Activated CD4-positive, alpha-beta T cell treated with anti-CD3 and anti-CD28 coated beads, Interleukin-2, amount 10 ng/mL, durations not matched to agents 7 days and 5 days (primary cell): ENCODE data around the gene OR8H3. TPM values are rescaled to one million over a fixed set of nuclear protein-coding genes. Genes with fewer than 3 reads are reported as not detected.
"Not testable (repeated sequence)": the region's sequence is repeated elsewhere in the genome, so short reads cannot be mapped to it uniquely, and the experiment has no call there.

Experiments used
- CTCF ChIA-PET: fragments of 350-600 bp; sonication (Branson Sonifier 250); formaldehyde crosslinking; loops from one replicate; lab custom pipeline; 2021; ENCODE audit warnings: antibody characterized with exemption; lab: Charles Lee
- POLR2A ChIA-PET: fragments of 350-600 bp; sonication (Branson Sonifier 250); formaldehyde crosslinking; loops from one replicate; lab custom pipeline; 2021; ENCODE audit warnings: antibody characterized with exemption; lab: Charles Lee
- DNase-seq: peaks from one replicate; pipeline ENCODE4 v3.0.0-alpha.2; 2020
- H3K27ac Mint-ChIP-seq: one replicate; pipeline ENCODE4 v1.8.0; 2021; ENCODE audit warnings: mild to moderate bottlenecking, moderate library complexity, mixed read lengths
- H3K27me3 Mint-ChIP-seq: one replicate; pipeline ENCODE4 v1.8.0; 2021; ENCODE audit warnings: mixed read lengths
- H3K36me3 Mint-ChIP-seq: one replicate; pipeline ENCODE4 v1.8.0; 2021; ENCODE audit warnings: low read depth, mixed read lengths
- H3K4me1 Mint-ChIP-seq: one replicate; pipeline ENCODE4 v1.8.0; 2021; ENCODE audit warnings: mixed read lengths
- H3K4me3 Mint-ChIP-seq: one replicate; pipeline ENCODE4 v1.8.0; 2021; ENCODE audit warnings: mild to moderate bottlenecking, moderate library complexity, mixed read lengths
- H3K9me3 Mint-ChIP-seq: one replicate; pipeline ENCODE4 v1.8.0; 2021; ENCODE audit warnings: mixed read lengths
- total RNA-seq, 2 experiments: library from RNA; stranded (reverse); gene quantifications; one replicate each; pipeline ENCODE4 v1.2.3, GENCODE V29; 2021

Gene OR8H3
- total RNA-seq = not detected

GRCh38 chr11:56122073-56122472, at the start of gene OR8H3:
OR8H3 (plus strand) TSS chr11:56122373; CDS start chr11:56122373, 0 bp downstream.
- ChIA-PET CTCF (no interaction called here), POLR2A (no interaction called here)
- Mint-ChIP-seq H3K27ac (no peak within 1 kb of the TSS), H3K27me3 (no peaks in the 10 kb centered on the region), H3K4me1 (no peaks in the 10 kb centered on the region), H3K9me3 (peaks cover 13% of the 10 kb centered on the region), H3K4me3 (no peak within 1 kb of the TSS), H3K36me3 (no peaks in the 10 kb centered on the region)
- DNase-seq = no peak

- peaks cover 2% of the 10 kb centered on the region for H3K9me3 Mint-ChIP-seq
- DNase-seq = no peak
- ChIA-PET CTCF (interaction anchor here (0.7 kb wide), 1 partner anchor 1160 kb away, joined by 3 read pairs; no protein-coding TSS in a partner anchor), POLR2A (no interaction called here)
- H3K27ac Mint-ChIP-seq = no peak overlapping the region
- H3K4me3 Mint-ChIP-seq = no peak overlapping the region
- H3K4me1 Mint-ChIP-seq = no peaks in the 10 kb centered on the region
- H3K27me3 Mint-ChIP-seq = no peaks in the 10 kb centered on the region
- H3K36me3 Mint-ChIP-seq = no peaks in the 10 kb centered on the region
Observed at GRCh38 chr11:56089697-56090096, 32.5 kb upstream of the OR8H3 start.

GRCh38 chr11:56093008-56093407, 29.2 kb upstream of the OR8H3 start, which contains the start of gene OR8I2:
OR8I2 (plus strand) TSS chr11:56093308; CDS start chr11:56093308, 0 bp downstream.
- H3K4me1 Mint-ChIP-seq = no peaks in the 10 kb centered on the region
- DNase-seq = no peak
- CTCF ChIA-PET = interaction anchor here (0.6 kb wide), 1 partner anchor 101 kb away, joined by 4 read pairs; no protein-coding TSS in a partner anchor
- no peaks in the 10 kb centered on the region for H3K27me3 Mint-ChIP-seq
- no peak within 1 kb of the TSS for H3K27ac Mint-ChIP-seq
- no peak within 1 kb of the TSS for H3K4me3 Mint-ChIP-seq
- peaks cover 2% of the 10 kb centered on the region for H3K9me3 Mint-ChIP-seq
- H3K36me3 Mint-ChIP-seq = no peaks in the 10 kb centered on the region
- POLR2A ChIA-PET = no interaction called here

GRCh38 chr11:56103210-56103737, 18.9 kb upstream of the OR8H3 start, which contains the start of gene OR8H2:
OR8H2 (plus strand) TSS chr11:56103687; CDS start chr11:56105043, 1,356 bp downstream.
- Mint-ChIP-seq H3K27ac (no peak within 1 kb of the TSS), H3K27me3 (no peaks in the 10 kb centered on the region), H3K9me3 (peaks cover 16% of the 10 kb centered on the region), H3K4me3 (no peak within 1 kb of the TSS), H3K36me3 (no peaks in the 10 kb centered on the region), H3K4me1 (no peaks in the 10 kb centered on the region)
- ChIA-PET CTCF (no interaction called here), POLR2A (no interaction called here)
- no peak for DNase-seq

- peaks cover 14% of the 10 kb centered on the region for H3K9me3 Mint-ChIP-seq
- no peaks in the 10 kb centered on the region for H3K4me1 Mint-ChIP-seq
- no peak within 1 kb of the TSS for H3K27ac Mint-ChIP-seq
- DNase-seq = no peak
- no peak within 1 kb of the TSS for H3K4me3 Mint-ChIP-seq
- no peaks in the 10 kb centered on the region for H3K36me3 Mint-ChIP-seq
- H3K27me3 Mint-ChIP-seq = no peaks in the 10 kb centered on the region
- POLR2A ChIA-PET = no interaction called here
- CTCF ChIA-PET = no interaction called here
Observed at GRCh38 chr11:56140151-56140661, 18.0 kb downstream of the OR8H3 start, which contains the start of gene OR8J3. OR8J3 (minus strand) TSS chr11:56140201; CDS start chr11:56137718, 2,483 bp downstream.

GRCh38 chr11:56143681-56144080, 21.5 kb downstream of the OR8H3 start:
- H3K36me3 Mint-ChIP-seq, DNase-seq, H3K4me1 Mint-ChIP-seq, CTCF ChIA-PET, H3K27me3 Mint-ChIP-seq, H3K4me3 Mint-ChIP-seq, POLR2A ChIA-PET, H3K27ac Mint-ChIP-seq: not testable (repeated sequence)
- H3K9me3 Mint-ChIP-seq = peaks cover 17% of the 10 kb centered on the region

GRCh38 chr11:56151376-56151775, 29.2 kb downstream of the OR8H3 start:
- Mint-ChIP-seq H3K4me3 (no peak overlapping the region), H3K9me3 (peaks cover 27% of the 10 kb centered on the region), H3K27me3 (no peaks in the 10 kb centered on the region), H3K27ac (no peak overlapping the region), H3K4me1 (no peaks in the 10 kb centered on the region), H3K36me3 (no peaks in the 10 kb centered on the region)
- DNase-seq = no peak
- ChIA-PET POLR2A (no interaction called here), CTCF (no interaction called here)

- Mint-ChIP-seq H3K27ac (no peak overlapping the region), H3K27me3 (no peaks in the 10 kb centered on the region), H3K4me3 (no peak overlapping the region), H3K9me3 (peaks cover 33% of the 10 kb centered on the region), H3K36me3 (no peaks in the 10 kb centered on the region), H3K4me1 (no peaks in the 10 kb centered on the region)
- DNase-seq = no peak
- ChIA-PET CTCF (no interaction called here), POLR2A (no interaction called here)
Observed at GRCh38 chr11:56152333-56152732, 30.2 kb downstream of the OR8H3 start.

- ChIA-PET CTCF (no interaction called here), POLR2A (no interaction called here)
- Mint-ChIP-seq H3K9me3 (peaks cover 17% of the 10 kb centered on the region), H3K36me3 (no peaks in the 10 kb centered on the region), H3K4me3 (no peak within 1 kb of the TSS), H3K27ac (no peak within 1 kb of the TSS), H3K4me1 (no peaks in the 10 kb centered on the region), H3K27me3 (no peaks in the 10 kb centered on the region)
- no peak for DNase-seq
Observed at GRCh38 chr11:56160217-56160616, 38.0 kb downstream of the OR8H3 start, which contains the start of gene OR8K5. OR8K5 (minus strand) TSS chr11:56160317; CDS start chr11:56160317, 0 bp downstream.

GRCh38 chr11:56163804-56164203, 41.6 kb downstream of the OR8H3 start:
- H3K4me3 Mint-ChIP-seq = no peak overlapping the region
- H3K27me3 Mint-ChIP-seq = no peaks in the 10 kb centered on the region
- ChIA-PET CTCF (no interaction called here), POLR2A (no interaction called here)
- DNase-seq = no peak
- H3K4me1 Mint-ChIP-seq = no peaks in the 10 kb centered on the region
- no peak overlapping the region for H3K27ac Mint-ChIP-seq
- H3K36me3 Mint-ChIP-seq = no peaks in the 10 kb centered on the region
- H3K9me3 Mint-ChIP-seq = peaks cover 5% of the 10 kb centered on the region

- no peak for DNase-seq
- POLR2A ChIA-PET = no interaction called here
- H3K9me3 Mint-ChIP-seq = peaks cover 4% of the 10 kb centered on the region
- H3K27ac Mint-ChIP-seq = no peak overlapping the region
- CTCF ChIA-PET = no interaction called here
- no peaks in the 10 kb centered on the region for H3K27me3 Mint-ChIP-seq
- no peaks in the 10 kb centered on the region for H3K36me3 Mint-ChIP-seq
- H3K4me3 Mint-ChIP-seq = no peak overlapping the region
- no peaks in the 10 kb centered on the region for H3K4me1 Mint-ChIP-seq
Observed at GRCh38 chr11:56172256-56172830, 50.2 kb downstream of the OR8H3 start.
